ENCODE data around the gene EIF3CL.
"Not testable (repeated sequence)": the region's sequence is repeated elsewhere in the genome, so short reads cannot be mapped to it uniquely, and the experiment has no call there.

EIF3CL gene

GRCh38 chr16:28403220-28404072 lies at the start of gene EIF3CL:
Gene EIF3CL, minus strand, starts transcription at chr16:28403841. Its CDS starts 223 bp downstream, at chr16:28403618.
- not testable (repeated sequence) for DNase-seq

- not testable (repeated sequence) for DNase-seq
Observed at GRCh38 chr16:28447081-28447480, 43.4 kb upstream of the EIF3CL start.

- DNase-seq, result not testable (repeated sequence)
Observed at GRCh38 chr16:28446388-28446787, 42.7 kb upstream of the EIF3CL start.

GRCh38 chr16:28443943-28444342 lies 40.3 kb upstream of the EIF3CL start:
- DNase-seq, result not testable (repeated sequence)

- not testable (repeated sequence) for DNase-seq
Observed at GRCh38 chr16:28438899-28439298, 35.3 kb upstream of the EIF3CL start.

- DNase-seq, result not testable (repeated sequence)
Observed at GRCh38 chr16:28435340-28435739, 31.7 kb upstream of the EIF3CL start.

GRCh38 chr16:28426060-28426680 lies 22.5 kb upstream of the EIF3CL start:
- not testable (repeated sequence) for DNase-seq

- not testable (repeated sequence) for DNase-seq
Observed at GRCh38 chr16:28421071-28421750, 17.6 kb upstream of the EIF3CL start.

- not testable (repeated sequence) for DNase-seq
Observed at GRCh38 chr16:28417033-28417432, 13.4 kb upstream of the EIF3CL start.

GRCh38 chr16:28414530-28414929 lies 10.9 kb upstream of the EIF3CL start:
- DNase-seq, result not testable (repeated sequence)

GRCh38 chr16:28413585-28413984 lies 9.9 kb upstream of the EIF3CL start:
- DNase-seq, result not testable (repeated sequence)

- DNase-seq, result not testable (repeated sequence)
Observed at GRCh38 chr16:28392054-28392453, 11.6 kb downstream of the EIF3CL start.

GRCh38 chr16:28382177-28382867 lies 21.3 kb downstream of the EIF3CL start:
- not testable (repeated sequence) for DNase-seq

GRCh38 chr16:28377822-28378221 lies 25.8 kb downstream of the EIF3CL start:
- DNase-seq, result not testable (repeated sequence)

- not testable (repeated sequence) for DNase-seq
Observed at GRCh38 chr16:28377108-28377625, 26.5 kb downstream of the EIF3CL start.

GRCh38 chr16:28375115-28375514 lies 28.5 kb downstream of the EIF3CL start:
- DNase-seq, result not testable (repeated sequence)

- not testable (repeated sequence) for DNase-seq
Observed at GRCh38 chr16:28374281-28374680, 29.4 kb downstream of the EIF3CL start.

- not testable (repeated sequence) for DNase-seq
Observed at GRCh38 chr16:28367926-28368325, 35.7 kb downstream of the EIF3CL start.

- DNase-seq, result not testable (repeated sequence)
Observed at GRCh38 chr16:28364268-28365173, 39.1 kb downstream of the EIF3CL start.

GRCh38 chr16:28363408-28363807 lies 40.2 kb downstream of the EIF3CL start, which contains the start of gene NPIPB6:
Gene NPIPB6, minus strand, starts transcription at chr16:28363508. Its CDS starts 686 bp downstream, at chr16:28362822.
- DNase-seq, result not testable (repeated sequence)

GRCh38 chr16:28362600-28362999 lies 41.0 kb downstream of the EIF3CL start:
- not testable (repeated sequence) for DNase-seq

All from stimulated activated naive CD4-positive, alpha-beta T cell (primary cell).